Heart left ventricle (tissue), 13 donors: Measurements from ENCODE around the gene ZNG1A.
"Not testable (repeated sequence)": the region's sequence is repeated elsewhere in the genome, so short reads cannot be mapped to it uniquely, and the experiment has no call there.

Source experiments
- CTCF ChIP-seq, 12 donors: fragments of 200-600 bp; sonication (generic) in 4 of 12; IDR thresholded peaks; one replicate each; pipeline versions ENCODE4 v1.5.0 to v1.8.0; 2018 to 2022; ENCODE audit warnings: antibody characterized with exemption in 12 of 12, mild to moderate bottlenecking in 5 of 12
- POLR2A ChIP-seq, 2 donors: fragments of 450-650 bp; IDR thresholded peaks; one replicate each; pipeline ENCODE4 v1.6.1; 2017; ENCODE audit warnings: antibody characterized with exemption in 2 of 2, mild to moderate bottlenecking in 2 of 2, moderate library complexity in 2 of 2
- donor health status: ischemic (EF 13 %, LVEDD 7.1; RV severe dilation, severe dysfunction).
- donor health status: DM: no; HTN: yes; CAD: no.
- donor health status: DM: no; HTN: no; CAD: no.
- donor health status: ischemic (EF 25% LVEDD 6.9; RV normal size, moderate dysfunction).
- donor health status: ischemic (EF 25% LVEDD 5.7; RV mildly dilated, moderate dysfunction).
- donor health status: ischemic (EF 35%, LVEDD 5.7; RV mildly dilated, moderate dysfunction).
- donor health status: nonischemic (EF 11% LVEDD 7.7; RV severe dilation, severe dysfunction).
- donor health status: DM: yes; HTN: yes; CAD: no.
- donor health status: PGD.
- donor health status: ischemic (EF 29% LVEDD 5.4; RV normal size, mild dysfunction).
- donor health status: nonischemic (EF 23%, LVEDD 6.1; RV moderate dilation, normal function).

GRCh38 chr9:76389-76788 lies 102.5 kb downstream of the ZNG1A start:
- not testable (repeated sequence) for TF ChIP-seq CTCF, POLR2A (IDR thresholded peaks at IDR 0.05)
